ENCODE results near the gene RERE.

DNA sequence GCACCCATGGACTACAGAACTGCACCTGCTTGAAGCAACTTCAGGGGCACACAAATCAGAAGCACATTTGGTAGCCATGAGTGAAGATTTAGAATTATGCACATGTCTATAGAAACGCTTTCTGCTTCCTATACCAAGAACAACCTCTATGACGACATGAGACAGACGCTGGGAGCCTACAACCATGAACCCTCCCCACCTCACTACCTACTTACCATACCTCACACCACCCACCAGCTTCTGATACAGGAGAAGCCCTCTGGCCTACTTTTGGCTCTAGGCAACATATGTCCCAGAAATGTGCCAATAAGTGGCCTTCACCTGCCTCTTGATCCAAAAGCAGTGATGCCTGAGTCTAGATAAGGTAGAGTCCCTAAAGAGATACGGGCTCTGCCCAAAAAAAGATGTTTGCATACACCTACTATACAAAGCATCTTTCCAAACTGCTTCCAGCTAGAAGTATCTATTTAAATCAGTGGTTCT lies 441.0 kb downstream of the RERE start:
- TF ChIP-seq, protein P1, sequence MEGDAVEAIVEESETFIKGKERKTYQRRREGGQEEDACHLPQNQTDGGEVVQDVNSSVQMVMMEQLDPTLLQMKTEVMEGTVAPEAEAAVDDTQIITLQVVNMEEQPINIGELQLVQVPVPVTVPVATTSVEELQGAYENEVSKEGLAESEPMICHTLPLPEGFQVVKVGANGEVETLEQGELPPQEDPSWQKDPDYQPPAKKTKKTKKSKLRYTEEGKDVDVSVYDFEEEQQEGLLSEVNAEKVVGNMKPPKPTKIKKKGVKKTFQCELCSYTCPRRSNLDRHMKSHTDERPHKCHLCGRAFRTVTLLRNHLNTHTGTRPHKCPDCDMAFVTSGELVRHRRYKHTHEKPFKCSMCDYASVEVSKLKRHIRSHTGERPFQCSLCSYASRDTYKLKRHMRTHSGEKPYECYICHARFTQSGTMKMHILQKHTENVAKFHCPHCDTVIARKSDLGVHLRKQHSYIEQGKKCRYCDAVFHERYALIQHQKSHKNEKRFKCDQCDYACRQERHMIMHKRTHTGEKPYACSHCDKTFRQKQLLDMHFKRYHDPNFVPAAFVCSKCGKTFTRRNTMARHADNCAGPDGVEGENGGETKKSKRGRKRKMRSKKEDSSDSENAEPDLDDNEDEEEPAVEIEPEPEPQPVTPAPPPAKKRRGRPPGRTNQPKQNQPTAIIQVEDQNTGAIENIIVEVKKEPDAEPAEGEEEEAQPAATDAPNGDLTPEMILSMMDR (conservative IDR thresholded peaks at IDR 0.05; ENCODE audit: low read length), result no peak
- TF ChIP-seq EZH2phosphoT487 (IDR thresholded peaks at IDR 0.05; ENCODE audit: borderline replicate concordance, low read depth, low read length), result no peak

All from OCI-LY7 (cell line).